Activated CD8-positive, alpha-beta memory T cell treated with anti-CD3 and anti-CD28 coated beads for 48 hours (primary cell): ENCODE measurements around the gene MS4A10.

Experiments
- DNase-seq, 3 experiments: peaks; one replicate each; pipeline ENCODE4 v3.0.0-alpha.2; 2020; ENCODE audit warnings: low read depth in 2 of 3, low spot score in 2 of 3

The MS4A10 gene

DNA sequence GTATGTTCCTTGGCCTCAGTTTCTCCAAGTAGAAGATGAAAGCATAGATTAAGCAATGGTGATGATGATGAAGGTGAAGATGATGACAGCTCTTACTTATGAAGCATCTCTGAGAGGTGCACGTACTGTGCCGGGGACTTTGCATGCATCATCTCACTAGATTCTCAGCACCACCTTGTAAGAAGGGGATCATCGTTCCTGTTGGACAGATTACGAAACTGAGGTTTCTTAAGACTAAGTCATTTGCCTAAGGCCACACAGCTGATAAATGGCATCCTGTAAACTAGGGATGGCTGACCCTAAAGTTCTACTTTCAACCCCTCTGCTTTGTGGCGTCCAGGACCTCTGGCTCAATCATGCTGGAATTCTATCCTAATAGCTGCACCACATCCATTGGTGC, 19.8 kb upstream of the MS4A10 start:
- DNase-seq = no peak

DNA sequence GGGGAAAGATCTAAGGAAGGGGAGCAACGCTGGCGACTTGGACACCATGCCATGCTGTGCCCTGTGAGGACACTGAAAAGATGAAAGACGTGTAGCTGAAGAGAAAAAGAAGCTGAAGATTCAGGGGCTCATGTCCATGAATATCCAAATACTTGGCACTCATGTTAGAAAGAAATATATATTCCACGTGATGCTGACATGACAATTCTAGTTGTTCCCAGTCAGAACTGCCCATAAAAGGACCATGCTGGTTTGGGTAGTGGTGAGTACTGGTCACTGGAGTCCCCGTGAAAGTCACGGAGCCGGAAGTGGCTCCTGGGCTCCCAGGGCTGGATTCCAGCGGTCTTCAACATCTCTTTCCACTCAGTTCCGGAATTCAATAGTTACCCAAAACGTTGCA, 18.6 kb upstream of the MS4A10 start:
- DNase-seq = no peak

DNA sequence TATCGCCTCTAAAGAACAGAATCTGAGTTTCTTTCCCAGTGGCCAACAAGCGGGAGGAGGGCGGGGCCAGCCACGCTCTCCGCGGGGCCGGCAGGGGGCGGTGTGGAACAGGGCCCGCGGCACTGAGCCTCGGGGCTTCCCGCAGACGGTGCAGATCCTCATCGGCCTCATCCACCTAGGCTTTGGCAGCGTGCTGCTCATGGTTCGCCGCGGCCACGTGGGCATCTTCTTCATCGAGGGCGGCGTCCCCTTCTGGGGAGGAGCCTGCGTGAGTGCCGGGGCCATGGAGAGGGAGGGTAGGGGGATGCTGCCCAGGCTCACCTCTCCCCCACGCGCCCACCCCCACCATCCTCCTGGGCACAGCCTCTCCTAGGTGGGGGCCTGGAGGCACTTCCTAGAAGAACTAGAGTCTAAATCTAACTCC, 17.7 kb upstream of the MS4A10 start:
- DNase-seq = peak in 1 of 3 experiments; percentile 11

DNA sequence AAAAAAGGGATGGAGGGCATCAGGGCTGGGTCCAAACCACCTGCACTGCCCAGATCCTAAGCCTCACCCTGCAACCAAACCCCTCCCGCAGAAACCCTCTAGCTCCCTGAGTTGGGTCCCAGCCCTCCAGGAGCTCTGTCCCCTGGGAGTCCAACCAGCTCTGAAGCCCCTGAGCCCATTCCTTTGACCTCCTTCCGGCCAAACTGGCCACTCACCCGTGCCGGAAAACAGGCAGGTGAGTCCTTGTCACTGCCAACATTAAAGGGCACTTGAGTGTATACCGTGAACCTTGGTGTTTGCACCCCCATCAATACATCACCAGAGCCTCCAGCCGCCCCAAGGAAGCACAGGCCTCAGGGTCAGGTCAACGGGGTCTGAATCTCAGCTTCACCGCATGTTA, 16.9 kb upstream of the MS4A10 start:
- no peak for DNase-seq

DNA sequence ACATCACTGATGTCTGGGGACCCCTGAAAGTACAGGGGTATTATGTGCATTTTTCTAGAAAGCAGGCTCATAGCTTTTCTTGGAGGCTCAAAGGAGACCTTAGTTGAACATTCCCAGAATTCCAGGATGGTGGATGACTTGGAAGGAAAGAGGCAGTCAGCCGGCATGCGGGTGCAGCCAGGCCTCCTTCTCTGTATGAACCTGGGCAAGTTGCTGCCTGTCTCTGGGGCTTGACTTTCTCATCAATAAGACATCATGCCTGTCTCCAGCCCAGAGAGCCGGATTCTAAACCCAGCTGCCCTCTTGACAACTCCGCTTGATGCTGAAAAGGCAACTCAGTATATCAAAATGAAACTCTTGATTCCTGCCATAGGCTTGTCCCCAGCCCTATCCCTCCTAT, 15.9 kb upstream of the MS4A10 start:
- no peak for DNase-seq

DNA sequence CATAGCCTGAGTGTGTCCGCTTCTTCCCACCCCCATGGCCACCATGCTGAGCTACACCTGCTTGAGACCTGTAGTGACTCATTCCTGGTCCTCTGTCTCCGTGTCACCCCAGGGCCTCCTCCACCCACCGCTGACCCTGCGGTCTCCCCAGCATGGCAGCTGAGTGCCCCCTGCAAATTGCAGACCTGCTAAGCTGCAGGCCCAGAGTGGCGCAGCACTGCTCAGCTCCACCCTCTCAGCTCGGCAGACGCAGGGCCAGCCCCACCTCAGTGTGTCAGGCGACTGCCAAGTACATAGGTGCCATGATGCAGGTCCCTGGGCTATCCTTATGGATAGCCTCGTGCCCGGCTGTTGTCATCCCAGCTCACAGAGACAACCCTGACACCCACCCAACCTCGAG, 15.3 kb upstream of the MS4A10 start:
- DNase-seq = no peak

DNA sequence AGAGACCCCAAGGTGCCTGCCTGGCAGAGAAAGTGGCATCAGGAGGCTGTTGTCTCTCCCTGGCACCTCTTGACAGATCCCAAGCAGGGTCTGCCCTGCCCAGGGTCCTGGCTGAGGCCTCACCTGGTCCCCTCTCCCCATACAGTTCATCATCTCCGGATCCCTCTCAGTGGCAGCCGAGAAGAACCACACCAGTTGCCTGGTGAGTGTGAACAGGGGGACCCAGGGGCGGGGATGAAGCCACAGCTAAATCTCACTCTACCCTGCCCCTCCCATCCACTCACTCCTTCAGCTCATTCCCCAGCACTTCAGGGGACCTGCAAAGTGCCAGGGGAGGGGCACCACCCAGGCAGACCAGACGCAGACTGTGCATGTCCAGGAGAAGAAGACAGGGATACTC, 14.0 kb upstream of the MS4A10 start:
- DNase-seq = no peak

DNA sequence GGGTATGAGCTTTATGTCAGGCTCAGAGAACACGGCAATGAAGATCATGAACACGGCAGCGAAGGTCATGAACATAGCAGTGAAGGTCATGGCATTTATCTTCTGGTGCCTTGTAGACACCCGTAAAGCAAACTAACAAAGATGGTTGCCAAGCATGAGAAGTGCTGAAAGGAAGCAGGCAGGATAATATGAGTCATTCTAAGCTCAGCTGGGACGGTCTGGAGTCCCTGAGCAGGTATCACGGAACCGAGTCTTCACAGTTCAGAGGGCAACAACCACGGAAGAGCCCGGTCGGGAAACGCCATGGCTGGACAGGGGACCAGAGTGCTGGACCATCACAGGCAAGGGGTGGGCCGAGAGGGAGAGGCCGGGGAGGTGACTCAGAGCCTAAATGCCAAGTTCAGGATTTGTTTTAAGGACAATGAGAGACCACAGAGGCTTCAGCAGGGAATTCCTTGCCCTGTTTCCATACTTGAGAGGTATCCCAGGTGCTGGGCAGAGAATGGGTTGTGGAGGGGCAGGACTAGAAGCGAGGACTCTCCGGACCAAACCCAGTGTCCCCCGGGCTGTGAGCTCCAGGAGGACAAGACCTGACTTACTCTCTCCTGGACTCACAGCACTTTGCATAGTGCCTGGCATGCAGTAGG, 13.1 kb upstream of the MS4A10 start:
- no peak for DNase-seq

DNA sequence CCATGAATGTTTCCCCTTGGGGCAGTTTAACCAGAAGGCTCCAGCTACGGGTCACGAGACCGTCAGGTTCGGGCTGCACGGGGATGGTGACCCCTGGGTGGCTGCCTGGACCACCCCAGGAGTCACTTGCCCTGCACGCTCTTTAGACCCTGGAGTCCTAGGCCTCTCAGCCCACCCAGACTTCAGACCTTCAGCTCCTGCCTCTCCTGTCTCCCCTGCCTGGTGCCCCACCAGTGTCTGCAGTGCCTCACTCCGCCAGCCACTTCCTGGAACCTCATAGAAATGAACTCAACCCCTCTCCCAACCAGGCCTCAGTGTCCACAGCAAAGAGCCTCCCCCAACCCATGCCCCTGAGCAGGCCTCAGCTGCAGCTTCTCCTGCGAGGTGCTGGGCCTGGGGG, 12.5 kb upstream of the MS4A10 start:
- no peak for DNase-seq

DNA sequence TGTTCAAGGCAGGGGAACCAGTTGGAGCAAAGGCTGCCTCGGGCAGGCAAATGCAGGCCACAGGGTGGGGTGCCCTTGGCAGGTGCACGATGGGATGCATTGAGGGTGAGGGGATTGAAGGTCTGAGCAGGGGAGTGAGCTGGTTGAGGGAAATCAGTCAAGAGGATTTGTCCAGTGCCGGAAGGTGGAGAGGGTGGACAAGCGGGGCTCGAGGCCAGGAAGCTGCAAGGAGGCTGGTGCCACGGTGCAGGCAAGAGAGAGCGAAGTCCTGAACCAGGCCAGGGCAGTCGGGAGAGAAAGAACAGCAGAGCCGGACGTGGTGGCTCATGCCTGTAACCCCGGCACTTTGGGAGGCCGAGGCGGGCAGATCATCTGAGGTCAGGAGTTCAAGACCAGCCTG, 10.4 kb upstream of the MS4A10 start:
- DNase-seq = no peak

DNA sequence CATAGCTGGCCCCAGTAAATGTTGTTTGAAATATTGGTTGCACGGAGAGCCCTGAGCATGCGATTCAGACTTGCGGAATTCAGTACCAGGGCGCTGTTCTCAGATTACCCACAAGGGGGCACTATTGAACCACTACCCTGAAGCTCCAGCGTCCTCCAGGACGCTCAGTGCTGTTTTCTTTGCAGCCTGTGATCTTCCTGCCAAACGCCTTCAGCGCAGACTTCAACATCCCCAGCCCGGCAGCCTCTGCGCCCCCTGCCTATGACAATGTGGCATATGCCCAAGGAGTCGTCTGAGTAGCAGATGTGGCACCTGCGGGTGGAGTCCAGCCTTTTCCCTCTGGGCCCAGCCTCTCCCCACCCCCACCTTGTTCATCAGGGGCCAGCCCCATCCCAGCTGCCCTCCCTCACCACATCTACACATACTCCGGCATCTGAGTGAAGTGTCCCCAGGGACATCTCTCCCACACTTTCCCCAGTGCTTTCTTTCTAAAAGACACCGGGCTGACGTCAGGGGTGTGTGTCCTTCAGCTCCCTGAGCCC, 9.6 kb upstream of the MS4A10 start:
- DNase-seq = peak; percentile 51 to 85 (median 55)

DNA sequence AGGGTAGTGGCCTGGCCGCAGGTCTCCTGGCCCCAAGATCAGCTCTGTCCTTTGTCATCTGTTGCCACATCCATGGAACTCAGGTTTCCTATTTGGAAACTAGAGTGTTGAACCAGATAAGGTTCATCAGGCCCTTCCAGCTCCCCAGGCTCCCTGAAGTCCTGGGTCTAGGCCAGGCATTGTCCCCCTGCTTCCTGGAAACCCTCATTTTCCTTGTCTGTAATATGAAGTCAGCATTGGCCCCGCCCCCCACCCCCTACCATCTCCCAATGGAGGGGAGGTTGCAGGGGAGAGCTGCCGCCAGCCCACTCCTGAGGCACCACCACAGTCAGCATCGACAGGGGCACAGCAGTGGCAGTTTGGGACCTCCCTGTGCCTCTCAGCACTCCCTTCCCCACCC, 9.0 kb upstream of the MS4A10 start:
- DNase-seq = no peak

DNA sequence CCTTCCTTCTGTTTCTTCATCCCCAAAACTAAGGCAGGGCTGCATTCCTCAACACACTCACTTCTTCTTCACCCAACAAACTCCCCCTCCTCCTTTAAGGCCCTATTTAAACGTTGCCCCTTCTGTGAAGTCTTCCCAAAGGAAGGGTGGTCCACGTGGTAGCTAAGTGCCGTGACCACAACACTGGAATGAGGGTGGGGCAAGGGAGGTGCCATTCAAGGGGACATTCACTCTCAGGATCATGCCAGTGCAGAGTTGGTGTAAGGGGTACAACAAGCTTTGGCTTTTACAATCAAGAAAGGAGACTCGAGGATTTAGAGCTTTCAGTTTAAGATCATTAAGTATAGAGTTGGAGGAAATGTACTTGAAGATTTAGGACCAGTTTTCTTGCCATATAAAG, 8.0 kb upstream of the MS4A10 start:
- DNase-seq = no peak

DNA sequence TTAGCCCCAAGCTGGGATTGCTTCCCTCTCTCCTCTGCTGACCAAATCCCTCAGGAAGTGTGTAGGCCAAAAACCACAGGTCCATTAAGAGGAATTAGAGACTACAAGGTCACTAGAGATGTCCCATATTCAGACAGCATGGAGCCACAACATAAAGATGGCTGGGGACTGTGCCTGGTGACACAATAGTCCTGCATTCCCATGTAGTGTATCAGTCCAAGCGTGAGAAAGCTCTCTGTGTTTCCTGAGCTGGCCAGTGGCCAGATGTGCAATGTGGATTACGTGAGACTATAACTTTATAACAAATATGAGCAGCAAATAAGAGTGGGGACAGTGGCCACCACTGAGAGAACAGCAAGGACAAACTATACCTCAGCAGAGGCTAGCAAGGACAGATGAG, 7.6 kb upstream of the MS4A10 start:
- no peak for DNase-seq

DNA sequence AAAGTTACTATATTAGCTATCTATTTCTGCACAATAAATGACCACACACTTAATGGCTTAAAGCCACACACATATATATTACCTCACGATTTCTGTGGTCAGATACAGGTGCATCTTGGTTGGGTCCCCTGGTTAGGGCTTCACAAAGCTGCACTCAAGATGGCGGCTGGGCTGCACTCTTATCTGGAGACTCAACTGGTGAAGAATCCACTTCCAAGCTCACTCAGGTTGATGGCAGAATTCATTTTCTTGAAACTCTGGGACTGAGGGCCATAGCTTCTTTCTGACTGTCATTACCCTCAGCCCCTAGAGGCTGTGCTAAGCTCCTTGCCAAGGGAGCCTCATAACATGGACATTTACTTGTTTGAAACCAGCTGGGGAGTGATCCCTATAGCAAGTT, 5.1 kb upstream of the MS4A10 start:
- DNase-seq = no peak

DNA sequence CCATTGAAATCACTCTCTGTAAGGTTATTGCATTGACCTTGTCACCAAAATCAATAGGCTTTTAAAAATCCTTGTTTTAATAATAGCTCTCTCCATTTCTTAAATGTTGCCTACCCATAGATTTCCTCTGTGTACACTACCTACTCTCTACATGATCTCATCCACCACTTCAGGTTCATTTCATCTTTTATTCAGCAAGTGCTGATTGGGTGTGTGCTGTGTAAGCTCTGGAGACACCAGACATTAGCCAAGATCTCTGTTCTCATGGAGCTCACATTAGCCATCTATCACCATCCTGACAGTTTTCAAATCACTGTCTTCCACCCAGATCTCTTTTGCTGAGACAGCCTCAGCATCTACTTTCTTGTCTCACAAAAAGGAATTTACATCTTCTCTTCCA, 4.4 kb upstream of the MS4A10 start:
- no peak for DNase-seq

DNA sequence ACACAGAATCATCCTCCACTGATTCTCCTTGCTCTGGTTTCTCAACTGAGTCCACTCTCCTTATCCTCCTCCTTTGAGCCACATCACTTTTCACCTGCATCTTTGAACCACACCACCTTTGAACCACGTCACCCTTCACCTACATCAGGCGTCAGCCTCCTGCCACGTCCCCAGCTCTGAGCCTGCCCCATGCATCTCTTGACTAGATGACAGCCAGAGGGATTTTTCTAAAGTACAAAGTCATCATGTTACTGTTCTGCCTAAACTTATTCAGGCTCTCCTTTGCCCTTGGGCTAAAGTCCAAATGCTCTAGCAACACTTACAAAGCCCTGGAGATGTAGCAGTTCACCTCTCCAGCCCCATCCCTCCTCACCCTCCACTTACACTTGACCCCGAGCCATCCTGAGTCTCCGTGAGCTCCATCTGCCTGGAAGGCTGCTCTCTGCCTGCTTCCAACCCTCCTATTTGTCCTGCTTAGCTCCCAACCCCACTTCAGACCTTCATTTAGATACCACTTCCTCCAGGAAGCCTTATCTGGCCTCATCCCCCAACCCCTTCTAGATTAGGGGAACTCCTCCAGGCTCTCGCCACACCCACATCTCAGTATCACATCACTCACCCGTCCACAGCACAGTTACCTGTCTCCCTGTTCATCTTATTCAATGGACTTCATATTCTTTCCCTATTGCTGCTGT, 3.7 kb upstream of the MS4A10 start:
- DNase-seq = no peak

DNA sequence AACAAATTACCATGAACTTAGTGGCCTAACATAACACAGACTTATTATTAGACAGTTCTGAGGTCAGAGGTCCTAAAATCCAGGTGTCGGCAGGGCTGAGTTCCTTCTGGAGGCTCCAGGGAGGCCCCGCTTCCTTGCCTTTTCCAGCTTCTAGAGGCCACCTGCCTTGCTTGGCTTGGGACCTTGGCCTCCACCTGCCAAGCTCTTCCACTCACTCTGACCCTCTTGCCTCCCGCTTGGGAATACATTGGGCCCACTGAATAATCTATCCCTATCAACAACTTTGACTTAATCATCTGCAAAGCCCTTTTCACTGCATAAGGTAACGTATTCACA, 3.2 kb upstream of the MS4A10 start:
- DNase-seq = no peak

DNA sequence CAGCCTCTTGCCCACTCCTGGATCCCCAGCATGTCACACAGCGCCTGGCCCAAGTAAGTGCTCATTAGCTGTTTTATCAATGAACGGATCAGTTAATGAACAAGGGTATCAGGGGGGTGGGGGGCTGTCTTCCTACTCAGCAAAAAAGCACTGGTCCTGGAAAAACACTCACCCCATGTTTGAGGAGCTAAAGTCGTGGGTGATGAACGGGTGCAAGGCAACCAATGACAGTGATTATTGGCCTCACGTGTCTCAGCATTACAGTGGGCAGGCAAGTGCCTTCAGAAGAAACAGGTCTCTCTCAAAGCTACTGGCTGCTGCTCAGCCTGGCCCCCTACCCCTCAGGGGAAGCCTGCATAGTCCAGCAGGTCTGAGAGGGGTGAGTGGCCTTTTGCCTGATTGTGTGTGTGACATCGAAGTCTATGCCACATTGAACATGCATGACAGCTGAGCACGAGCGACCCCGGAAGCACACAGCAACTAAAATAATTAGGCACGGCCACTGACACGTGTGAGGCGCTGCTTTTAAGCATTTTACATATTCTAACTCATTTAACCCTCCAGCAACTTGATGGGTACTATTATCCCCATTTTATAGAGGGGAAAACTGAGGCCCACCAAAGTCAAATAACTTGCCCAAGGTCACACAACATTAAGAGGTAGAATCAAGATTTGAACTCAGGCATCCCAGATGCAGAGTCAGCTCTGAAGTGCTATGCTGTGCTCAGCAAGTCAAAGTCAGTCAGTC, 2.6 kb upstream of the MS4A10 start:
- DNase-seq = no peak

DNA sequence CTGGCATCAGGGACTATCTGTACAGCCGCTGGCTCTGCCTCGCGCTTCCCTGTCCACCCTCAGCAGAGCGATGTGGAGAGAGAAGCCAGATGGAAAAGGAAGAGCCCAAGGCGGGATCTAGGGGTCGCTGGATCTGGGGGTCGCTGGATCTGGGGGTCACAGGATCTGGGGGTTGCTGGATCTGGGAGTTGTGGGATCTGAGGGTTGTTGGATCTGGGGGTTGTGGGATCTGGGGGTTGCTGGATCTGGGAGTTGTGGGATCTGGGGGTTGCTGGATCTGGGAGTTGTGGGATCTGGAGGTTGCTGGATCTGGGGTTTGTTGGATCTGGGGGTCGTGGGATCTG, 2.0 kb upstream of the MS4A10 start:
- DNase-seq = no peak

DNA sequence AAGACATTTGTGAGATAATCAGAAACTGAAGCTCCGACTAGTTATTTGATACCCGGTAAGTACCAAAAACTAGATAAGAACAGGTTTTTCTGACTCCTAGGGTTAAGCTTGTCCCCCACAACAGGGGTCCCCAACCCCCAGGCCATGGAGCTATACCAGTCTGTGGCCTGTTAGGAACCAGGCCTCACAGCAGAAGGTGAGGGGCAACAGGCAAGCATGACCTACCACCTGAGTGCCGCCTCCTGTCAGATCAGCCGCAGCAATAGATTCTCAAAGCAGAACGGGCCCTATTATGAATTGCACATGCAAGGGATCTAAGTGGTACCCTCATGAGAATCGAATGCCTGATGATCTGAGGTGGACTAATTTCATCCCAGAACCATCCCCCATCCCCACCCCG, 1.2 kb upstream of the MS4A10 start:
- DNase-seq = no peak

DNA sequence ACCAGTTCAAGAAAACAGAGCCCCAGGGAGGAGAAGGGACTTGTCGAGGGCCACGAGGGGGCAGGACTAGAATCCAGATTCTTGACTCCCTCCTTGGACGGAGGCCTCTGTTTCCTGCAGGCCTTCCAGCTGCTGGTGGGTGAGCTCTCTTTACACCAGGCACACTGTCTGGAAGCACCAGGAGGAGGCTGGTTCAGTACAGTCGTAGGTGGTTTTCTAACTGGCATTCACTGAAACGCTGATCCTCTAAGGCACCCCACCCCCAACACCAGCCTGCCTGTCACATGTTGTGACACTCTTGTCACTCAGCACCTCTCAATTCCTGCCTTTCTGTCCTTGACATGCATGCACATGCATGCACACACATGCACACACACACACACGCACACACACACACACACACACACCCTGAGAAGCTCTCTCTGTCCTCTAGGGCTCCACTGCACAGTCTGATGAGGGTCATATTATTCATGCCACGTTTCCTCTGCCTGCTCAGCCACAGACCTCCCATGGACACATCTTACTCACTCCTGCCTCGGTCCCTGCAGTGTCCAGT, 751 bp downstream of the MS4A10 start:
- no peak for DNase-seq
